ENCODE results near the gene TMEM250. TPM values are rescaled to one million over a fixed set of nuclear protein-coding genes. Genes with fewer than 3 reads are reported as not detected.

The TMEM250 gene
- total and polyA plus RNA-seq, 2 donors from 2014 or later = 22.2 to 33.1 TPM

DNA sequence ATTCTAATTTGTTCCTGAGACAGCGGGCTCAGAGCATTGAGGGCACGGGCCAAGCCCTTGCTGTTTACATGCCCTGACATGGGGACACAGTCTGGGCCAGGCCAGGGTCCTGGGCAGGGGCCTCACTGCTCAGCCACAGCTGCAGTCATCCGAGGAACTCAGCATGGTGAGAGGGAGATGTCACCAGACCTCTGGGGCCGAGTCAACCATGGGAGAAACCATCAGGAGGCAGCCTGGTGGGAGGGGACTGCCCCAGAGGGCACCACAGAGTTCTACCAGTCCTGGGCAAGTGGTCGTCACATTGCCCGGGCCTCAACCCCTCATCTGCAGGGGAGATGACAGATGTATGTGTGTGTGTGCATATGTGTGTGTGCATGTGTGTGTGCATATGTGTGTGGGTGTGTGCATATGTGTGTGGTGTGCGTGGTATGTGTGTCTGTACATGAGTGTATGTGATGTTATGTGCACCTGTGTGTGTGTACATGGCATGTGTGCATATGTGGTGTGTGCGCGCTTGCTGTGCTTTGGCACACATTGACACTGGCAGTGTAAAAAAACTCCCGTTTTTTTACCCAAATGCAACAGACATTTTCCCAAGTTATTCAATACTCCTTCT, 42.4 kb upstream of the TMEM250 start:
- H3K9me3 ChIP-seq (ENCODE audit: control insufficient read depth in 2 of 3, insufficient read depth in 1 of 3, low read length in 3 of 3) = peaks cover 0 to 4% (median 0%) of the 10 kb centered on the region in 3 donors
- no peaks in the 10 kb centered on the region for H3K36me3 ChIP-seq (ENCODE audit: control insufficient read depth in 2 of 3, insufficient read depth in 3 of 3, low read length in 3 of 3)
- DNase-seq (peak in 4 of 5 donors; percentile 49 to 59 (median 50)), FAIRE-seq (no peak)
- H3K27me3 ChIP-seq (ENCODE audit: control insufficient read depth, insufficient read depth, low read length) = peaks cover 1% of the 10 kb centered on the region
- no peak overlapping the region for H3K27ac ChIP-seq (ENCODE audit: low read depth in 2 of 2, low read length in 2 of 2)
- no peaks in the 10 kb centered on the region for H3K4me1 ChIP-seq (ENCODE audit: control insufficient read depth in 2 of 3, insufficient read depth in 2 of 3, low read depth in 1 of 3, low read length in 3 of 3)
- intact Hi-C loops (cut with DNase I) = no loop called here
- TF ChIP-seq, protein P1, sequence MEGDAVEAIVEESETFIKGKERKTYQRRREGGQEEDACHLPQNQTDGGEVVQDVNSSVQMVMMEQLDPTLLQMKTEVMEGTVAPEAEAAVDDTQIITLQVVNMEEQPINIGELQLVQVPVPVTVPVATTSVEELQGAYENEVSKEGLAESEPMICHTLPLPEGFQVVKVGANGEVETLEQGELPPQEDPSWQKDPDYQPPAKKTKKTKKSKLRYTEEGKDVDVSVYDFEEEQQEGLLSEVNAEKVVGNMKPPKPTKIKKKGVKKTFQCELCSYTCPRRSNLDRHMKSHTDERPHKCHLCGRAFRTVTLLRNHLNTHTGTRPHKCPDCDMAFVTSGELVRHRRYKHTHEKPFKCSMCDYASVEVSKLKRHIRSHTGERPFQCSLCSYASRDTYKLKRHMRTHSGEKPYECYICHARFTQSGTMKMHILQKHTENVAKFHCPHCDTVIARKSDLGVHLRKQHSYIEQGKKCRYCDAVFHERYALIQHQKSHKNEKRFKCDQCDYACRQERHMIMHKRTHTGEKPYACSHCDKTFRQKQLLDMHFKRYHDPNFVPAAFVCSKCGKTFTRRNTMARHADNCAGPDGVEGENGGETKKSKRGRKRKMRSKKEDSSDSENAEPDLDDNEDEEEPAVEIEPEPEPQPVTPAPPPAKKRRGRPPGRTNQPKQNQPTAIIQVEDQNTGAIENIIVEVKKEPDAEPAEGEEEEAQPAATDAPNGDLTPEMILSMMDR (IDR thresholded peaks at IDR 0.05; ENCODE audit: borderline replicate concordance, extremely low read depth, insufficient read depth) = no peak
- no peak overlapping the region for H3K9ac ChIP-seq (ENCODE audit: low read length in 3 of 3)
- H3K4me3 ChIP-seq (ENCODE audit: low read length in 3 of 3) = no peak overlapping the region

DNA sequence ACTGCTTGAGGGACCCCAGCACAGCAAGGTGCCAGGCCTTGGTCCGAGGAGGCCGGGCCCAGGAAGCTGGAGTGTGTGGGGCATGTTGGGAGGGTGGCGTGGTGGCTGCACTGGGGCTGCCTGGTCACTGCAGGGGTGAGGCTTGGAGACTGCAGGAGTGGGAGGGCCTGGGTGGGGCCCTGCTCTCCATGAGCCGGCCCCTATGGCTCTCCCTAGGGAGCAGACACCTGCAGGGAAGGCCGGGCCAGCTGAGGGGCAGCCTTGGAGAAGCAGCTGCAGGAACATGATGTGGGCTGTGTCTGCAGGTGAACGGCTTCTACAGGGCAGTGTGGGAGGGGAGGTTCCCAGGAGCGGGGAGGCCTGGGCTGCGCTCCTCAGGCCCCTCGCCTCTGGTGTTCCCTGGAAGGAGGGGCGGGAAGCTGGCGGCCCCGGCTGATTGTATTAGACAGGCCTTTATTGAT, 41.7 kb upstream of the TMEM250 start:
- intact Hi-C loops (cut with DNase I) = no loop called here
- peak; percentile 55 to 74 (median 62) for DNase-seq
- no peak overlapping the region for H3K4me3 ChIP-seq (ENCODE audit: low read length in 3 of 3)

DNA sequence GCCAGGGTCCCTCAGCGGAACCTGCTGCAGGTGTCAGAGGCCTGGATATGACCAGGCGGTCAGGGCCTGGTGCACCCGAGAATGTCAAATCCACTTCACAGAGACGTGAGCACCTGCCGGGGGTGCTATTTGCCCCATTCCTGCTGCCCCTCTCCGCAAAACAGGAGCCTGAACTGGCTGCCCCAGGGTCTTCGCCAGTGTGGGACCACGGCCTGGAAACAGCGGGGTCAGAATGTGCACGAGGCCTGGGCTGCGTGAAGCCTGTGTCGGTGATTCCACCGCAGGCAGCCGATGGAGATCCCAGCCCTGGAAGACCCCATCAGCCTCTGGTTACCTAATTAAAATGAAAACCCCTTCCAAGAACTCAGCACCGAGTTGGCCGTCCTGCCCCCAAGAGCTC, 41.2 kb upstream of the TMEM250 start:
- Histone ChIP-seq H3K4me3 (ENCODE audit: low read length in 3 of 3) (no peak overlapping the region), H3K36me3 (ENCODE audit: control insufficient read depth in 2 of 3, insufficient read depth in 3 of 3, low read length in 3 of 3) (no peaks in the 10 kb centered on the region), H3K27ac (ENCODE audit: low read depth in 2 of 2, low read length in 2 of 2) (no peak overlapping the region), H3K9me3 (ENCODE audit: control insufficient read depth in 2 of 3, insufficient read depth in 1 of 3, low read length in 3 of 3) (peaks cover 0 to 4% (median 0%) of the 10 kb centered on the region in 3 donors), H3K27me3 (ENCODE audit: control insufficient read depth, insufficient read depth, low read length) (peaks cover 5% of the 10 kb centered on the region), H3K9ac (ENCODE audit: low read length in 3 of 3) (no peak overlapping the region), H3K4me1 (ENCODE audit: control insufficient read depth in 2 of 3, insufficient read depth in 2 of 3, low read depth in 1 of 3, low read length in 3 of 3) (no peaks in the 10 kb centered on the region)
- DNase-seq = peak in 1 of 5 donors; percentile 50
- intact Hi-C loops (cut with DNase I) = no loop called here
- FAIRE-seq = no peak
- TF ChIP-seq, protein P1 (IDR thresholded peaks at IDR 0.05; ENCODE audit: borderline replicate concordance, extremely low read depth, insufficient read depth) = no peak

More for the DNA sequence above, 41.7 kb upstream of the TMEM250 start:
- no peaks in the 10 kb centered on the region for H3K36me3 ChIP-seq (ENCODE audit: control insufficient read depth in 2 of 3, insufficient read depth in 3 of 3, low read length in 3 of 3)
- no peaks in the 10 kb centered on the region for H3K4me1 ChIP-seq (ENCODE audit: control insufficient read depth in 2 of 3, insufficient read depth in 2 of 3, low read depth in 1 of 3, low read length in 3 of 3)
- TF ChIP-seq, protein P1 (IDR thresholded peaks at IDR 0.05; ENCODE audit: borderline replicate concordance, extremely low read depth, insufficient read depth) = no peak
- H3K9ac ChIP-seq (ENCODE audit: low read length in 3 of 3) = no peak overlapping the region
- no peak overlapping the region for H3K27ac ChIP-seq (ENCODE audit: low read depth in 2 of 2, low read length in 2 of 2)
- peaks cover 0 to 4% (median 0%) of the 10 kb centered on the region in 3 donors for H3K9me3 ChIP-seq (ENCODE audit: control insufficient read depth in 2 of 3, insufficient read depth in 1 of 3, low read length in 3 of 3)
- H3K27me3 ChIP-seq (ENCODE audit: control insufficient read depth, insufficient read depth, low read length) = peaks cover 5% of the 10 kb centered on the region
- FAIRE-seq = no peak
